Stimulated activated CD8-positive, alpha-beta memory T cell treated with anti-CD3 and anti-CD28 coated beads, Interleukin-12 subunit alpha, Interleukin-12 subunit beta, amount 100 ng/mL, for 4 hours (primary cell): ENCODE measurements around the gene CAMK1.

Experiments used
- DNase-seq: peaks from one replicate; pipeline ENCODE4 v3.0.0-alpha.2; 2020; ENCODE audit warnings: low read depth

CAMK1 gene

GRCh38 chr3:9710174-9710739 lies 59.5 kb downstream of the CAMK1 start:
- no peak for DNase-seq
